Keratinocyte (primary cell): ENCODE results near the gene ASRGL1. TPM values are rescaled to one million over a fixed set of nuclear protein-coding genes. Genes with fewer than 3 reads are reported as not detected.

Source experiments
- DNase-seq: peaks from one replicate; pipeline ENCODE4 v3.0.0-alpha.2; 2011; ENCODE audit warnings: low read depth, missing footprints, low spot score
- FAIRE-seq: peaks from 2 replicates; lab custom pipeline; 2011; peaks lifted over from hg19 to GRCh38; lab: Jason Lieb, UNC
- H2AFZ ChIP-seq: 2 replicates; pipeline ENCODE4 v1.6.0; 2012; ENCODE audit warnings: low read length, control low read depth, inconsistent platforms; ENCODE audit not compliant: control insufficient read depth
- H3K27ac ChIP-seq: 2 replicates; pipeline ENCODE4 v1.5.1; 2011; ENCODE audit warnings: low read length; ENCODE audit not compliant: control insufficient read depth, insufficient read depth
- H3K27me3 ChIP-seq: 3 replicates; pipeline ENCODE4 v1.6.0; 2011; ENCODE audit warnings: low read length; ENCODE audit not compliant: control insufficient read depth, insufficient read depth; ENCODE audit errors: extremely low read depth
- H3K36me3 ChIP-seq, 2 experiments: 2 replicates in 1 of 2; 3 replicates in 1 of 2; pipeline ENCODE4 v1.5.1; 2011; ENCODE audit warnings: low read length in 2 of 2, mild to moderate bottlenecking in 1 of 2; ENCODE audit not compliant: control insufficient read depth in 2 of 2, insufficient read depth in 2 of 2; ENCODE audit errors: extremely low read depth in 1 of 2
- H3K4me1 ChIP-seq: 3 replicates; pipeline ENCODE4 v1.5.1; 2011; ENCODE audit warnings: low read length; ENCODE audit not compliant: control insufficient read depth, insufficient read depth; ENCODE audit errors: extremely low read depth
- H3K4me2 ChIP-seq: 3 replicates; pipeline ENCODE4 v1.6.0; 2011; ENCODE audit warnings: low read depth, low read length; ENCODE audit not compliant: control insufficient read depth, insufficient read depth; ENCODE audit errors: extremely low read depth
- H3K4me3 ChIP-seq, 3 experiments: fragments of 200-600 bp in 1 of 3; sonication (generic) in 1 of 3; 2 replicates in 2 of 3; 3 replicates in 1 of 3; pipeline ENCODE4 v1.5.1; 2011 to 2016; ENCODE audit warnings: low read length in 3 of 3, mild to moderate bottlenecking in 3 of 3, control low read depth in 2 of 3, inconsistent platforms in 1 of 3, low read depth in 1 of 3, mixed read lengths in 1 of 3, mixed run types in 1 of 3, moderate library complexity in 1 of 3; ENCODE audit not compliant: control insufficient read depth in 2 of 3, insufficient read depth in 2 of 3; ENCODE audit errors: extremely low read depth in 1 of 3
- H3K79me2 ChIP-seq: 2 replicates; pipeline ENCODE4 v1.6.0; 2012; ENCODE audit warnings: low read length; ENCODE audit not compliant: control insufficient read depth, insufficient read depth
- H3K9ac ChIP-seq: 3 replicates; pipeline ENCODE4 v1.6.0; 2011; ENCODE audit warnings: low read length; ENCODE audit not compliant: control insufficient read depth, insufficient read depth; ENCODE audit errors: extremely low read depth
- H3K9me1 ChIP-seq: 3 replicates; pipeline ENCODE4 v1.6.0; 2011; ENCODE audit warnings: low read length; ENCODE audit not compliant: control insufficient read depth, insufficient read depth; ENCODE audit errors: extremely low read depth
- H3K9me3 ChIP-seq: 2 replicates; pipeline ENCODE4 v1.5.1; 2012; ENCODE audit warnings: low read depth, low read length; ENCODE audit not compliant: control insufficient read depth
- H4K20me1 ChIP-seq: 3 replicates; pipeline ENCODE4 v1.6.0; 2011; ENCODE audit warnings: low read length; ENCODE audit not compliant: control insufficient read depth, insufficient read depth; ENCODE audit errors: extremely low read depth
- EZH2 ChIP-seq: IDR thresholded peaks from one replicate; pipeline ENCODE4 v1.6.1; 2012; ENCODE audit warnings: inconsistent platforms, mild to moderate bottlenecking, low read length, moderate library complexity
- dilution Hi-C: fragments of 300-500 bp; cut with MboI; formaldehyde crosslinking; loops from one replicate; pipeline ENCODE4 v1.7.0; 2020; ENCODE audit warnings: low sequenced_read_pairs; ENCODE audit not compliant: extremely low pct_ligation_motif_present
- polyA plus RNA-seq, 5 experiments: library from polyadenylated mRNA; depleted of rRNA in 3 of 5; stranded (reverse) in 3 of 5; stranded (forward) in 1 of 5; unstranded in 1 of 5; fragments of >200 nt; gene quantifications; 1 replicate in 1 of 5; 2 replicates in 3 of 5; 3 replicates in 1 of 5; pipeline versions ENCODE4 v1.2.1 to v1.2.3, GENCODE V29; 2011 to 2012; ENCODE audit warnings: missing spikeins in 2 of 5, low read depth in 1 of 5, low replicate concordance in 1 of 5
- TF ChIP-seq, protein P1 (sequence below), 3 experiments: IDR thresholded peaks in 1 of 3; conservative IDR thresholded peaks in 1 of 3; optimal IDR thresholded peaks in 1 of 3; 2 replicates in 2 of 3; 3 replicates in 1 of 3; pipeline versions ENCODE3 to v1.5.1; 2011; ENCODE audit warnings: low read length in 3 of 3, mild to moderate bottlenecking in 3 of 3, moderate library complexity in 2 of 3, control low read depth in 1 of 3, inconsistent platforms in 1 of 3; ENCODE audit not compliant: insufficient read depth in 2 of 3; ENCODE audit errors: extremely low read depth in 1 of 3

Gene ASRGL1
- polyA plus RNA-seq, 1 donor (not counting 4 experiments of a cell fraction or from before 2014, with no cell fraction given), result 0.05 TPM

DNA sequence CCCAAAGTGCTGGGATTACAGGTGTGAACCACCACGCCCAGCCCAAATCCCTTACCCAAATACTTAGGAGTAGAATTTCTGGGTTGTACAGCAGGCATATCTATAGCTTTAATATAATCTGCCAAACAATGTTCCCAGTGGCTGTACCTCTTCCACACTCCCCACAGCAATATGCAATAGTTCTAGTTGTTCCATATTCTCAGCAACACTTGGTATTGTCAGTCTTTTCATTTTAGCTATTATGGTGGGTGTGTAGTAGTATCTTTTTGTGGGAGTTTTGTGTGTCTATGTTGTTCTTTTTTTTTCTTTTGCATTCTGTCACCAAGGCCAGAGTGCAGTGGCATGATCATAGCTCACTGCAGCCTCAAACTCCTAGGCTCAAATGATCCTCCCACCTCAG lies 100.4 kb downstream of the ASRGL1 start:
- H3K4me2 ChIP-seq, result no peak overlapping the region
- no peaks in the 10 kb centered on the region for H3K79me2 ChIP-seq
- no peak for TF ChIP-seq EZH2
- TF ChIP-seq, protein P1, sequence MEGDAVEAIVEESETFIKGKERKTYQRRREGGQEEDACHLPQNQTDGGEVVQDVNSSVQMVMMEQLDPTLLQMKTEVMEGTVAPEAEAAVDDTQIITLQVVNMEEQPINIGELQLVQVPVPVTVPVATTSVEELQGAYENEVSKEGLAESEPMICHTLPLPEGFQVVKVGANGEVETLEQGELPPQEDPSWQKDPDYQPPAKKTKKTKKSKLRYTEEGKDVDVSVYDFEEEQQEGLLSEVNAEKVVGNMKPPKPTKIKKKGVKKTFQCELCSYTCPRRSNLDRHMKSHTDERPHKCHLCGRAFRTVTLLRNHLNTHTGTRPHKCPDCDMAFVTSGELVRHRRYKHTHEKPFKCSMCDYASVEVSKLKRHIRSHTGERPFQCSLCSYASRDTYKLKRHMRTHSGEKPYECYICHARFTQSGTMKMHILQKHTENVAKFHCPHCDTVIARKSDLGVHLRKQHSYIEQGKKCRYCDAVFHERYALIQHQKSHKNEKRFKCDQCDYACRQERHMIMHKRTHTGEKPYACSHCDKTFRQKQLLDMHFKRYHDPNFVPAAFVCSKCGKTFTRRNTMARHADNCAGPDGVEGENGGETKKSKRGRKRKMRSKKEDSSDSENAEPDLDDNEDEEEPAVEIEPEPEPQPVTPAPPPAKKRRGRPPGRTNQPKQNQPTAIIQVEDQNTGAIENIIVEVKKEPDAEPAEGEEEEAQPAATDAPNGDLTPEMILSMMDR (optimal IDR thresholded peaks at IDR 0.05 in 1 of 3, IDR thresholded peaks at IDR 0.05 in 1 of 3, conservative IDR thresholded peaks at IDR 0.05 in 1 of 3; ENCODE audit: extremely low read depth in 1 of 3, insufficient read depth in 2 of 3, low read length in 3 of 3), result no peak
- H3K9me1 ChIP-seq, result no peaks in the 10 kb centered on the region
- no peak overlapping the region for H3K9ac ChIP-seq
- no peak overlapping the region for H2AFZ ChIP-seq
- H3K4me1 ChIP-seq, result no peaks in the 10 kb centered on the region
- DNase-seq (no peak), FAIRE-seq (no peak)
- no peak overlapping the region for H3K4me3 ChIP-seq
- no peak overlapping the region for H3K27ac ChIP-seq
- no peaks in the 10 kb centered on the region for H3K27me3 ChIP-seq
- H3K9me3 ChIP-seq, result no peaks in the 10 kb centered on the region
- no peaks in the 10 kb centered on the region for H4K20me1 ChIP-seq
- dilution Hi-C loops, result no loop called here
- H3K36me3 ChIP-seq, result no peaks in the 10 kb centered on the region

DNA sequence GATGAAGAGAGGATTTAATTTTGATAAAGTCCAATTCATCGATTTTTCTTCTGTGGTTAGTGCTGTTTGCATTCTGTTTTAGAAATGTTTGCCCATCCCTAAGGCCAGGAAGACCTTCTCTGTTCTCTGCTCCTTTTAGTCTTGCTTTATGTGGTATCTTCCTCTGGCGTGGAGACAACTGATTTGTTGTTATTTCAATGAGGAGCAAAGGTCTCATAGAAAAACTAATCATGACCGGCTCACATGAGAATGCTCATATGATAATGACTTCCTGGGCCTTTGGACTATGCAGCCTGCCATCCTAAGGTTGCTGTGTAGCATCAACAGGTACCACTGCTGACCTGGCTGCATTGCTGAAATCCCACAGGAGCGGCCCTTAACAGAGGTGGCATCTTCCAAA lies 101.4 kb downstream of the ASRGL1 start:
- H4K20me1 ChIP-seq, result no peaks in the 10 kb centered on the region
- H3K9ac ChIP-seq, result no peak overlapping the region
- TF ChIP-seq, protein P1 (optimal IDR thresholded peaks at IDR 0.05 in 1 of 3, IDR thresholded peaks at IDR 0.05 in 1 of 3, conservative IDR thresholded peaks at IDR 0.05 in 1 of 3; ENCODE audit: extremely low read depth in 1 of 3, insufficient read depth in 2 of 3, low read length in 3 of 3), result no peak
- no peak for TF ChIP-seq EZH2
- H3K36me3 ChIP-seq, result no peaks in the 10 kb centered on the region
- dilution Hi-C loops, result no loop called here
- no peak overlapping the region for H2AFZ ChIP-seq
- no peak overlapping the region for H3K4me2 ChIP-seq
- no peak for DNase-seq
- H3K27me3 ChIP-seq, result no peaks in the 10 kb centered on the region
- no peak for FAIRE-seq
- H3K79me2 ChIP-seq, result no peaks in the 10 kb centered on the region
- H3K27ac ChIP-seq, result no peak overlapping the region
- H3K9me3 ChIP-seq, result no peaks in the 10 kb centered on the region
- no peaks in the 10 kb centered on the region for H3K4me1 ChIP-seq
- no peak overlapping the region for H3K4me3 ChIP-seq
- H3K9me1 ChIP-seq, result no peaks in the 10 kb centered on the region
